AG04450 (cell line): ENCODE measurements around the gene PRKAG3. TPM values are rescaled to one million over a fixed set of nuclear protein-coding genes. Genes with fewer than 3 reads are reported as not detected.
"Not testable (repeated sequence)": the region's sequence is repeated elsewhere in the genome, so short reads cannot be mapped to it uniquely, and the experiment has no call there.

Experiments
- CTCF ChIA-PET: fragments of 300-600, 350-600 bp; formaldehyde crosslinking; extraction: SDS; loops from one replicate; lab custom pipeline; 2022; ENCODE audit warnings: antibody characterized with exemption, inconsistent platforms; lab: Charles Lee
- POLR2A ChIA-PET: fragments of 350-600 bp; formaldehyde crosslinking; extraction: SDS; loops from one replicate; lab custom pipeline; 2021; ENCODE audit warnings: antibody characterized with exemption, inconsistent platforms; lab: Yijun Ruan, JAX
- DNase-seq: peaks from one replicate; pipeline ENCODE4 v3.0.0-alpha.2; 2011; ENCODE audit warnings: low read depth, low spot score
- H3K27ac ChIP-seq: one replicate; pipeline ENCODE4 v1.5.1; 2012; ENCODE audit warnings: low read depth, low read length, control low read depth
- H3K27me3 ChIP-seq: one replicate; pipeline ENCODE4 v1.6.0; 2012; ENCODE audit warnings: low read length; ENCODE audit not compliant: control insufficient read depth, insufficient read depth
- H3K4me3 ChIP-seq: 2 replicates; pipeline ENCODE4 v1.5.1; 2011; ENCODE audit warnings: mild to moderate bottlenecking, low read depth, low read length, control low read depth
- H3K9me3 ChIP-seq: 2 replicates; pipeline ENCODE4 v1.5.1; 2012; ENCODE audit warnings: low read length; ENCODE audit not compliant: control insufficient read depth, insufficient read depth
- CTCF ChIP-seq: IDR thresholded peaks from 2 replicates; pipeline ENCODE4 v1.5.1; 2011; ENCODE audit warnings: low read depth, low read length, control low read depth, inconsistent platforms
- polyA plus RNA-seq: library from polyadenylated mRNA; depleted of rRNA; stranded (reverse); fragments of >200 nt; gene quantifications from 2 replicates; pipeline ENCODE4 v1.2.3, GENCODE V29; 2011

PRKAG3 gene
- polyA plus RNA-seq, 1 experiment, result not detected

- Histone ChIP-seq H3K4me3 (no peak overlapping the region), H3K27me3 (peaks cover 19% of the 10 kb centered on the region), H3K9me3 (no peaks in the 10 kb centered on the region), H3K27ac (no peak overlapping the region)
- CTCF ChIA-PET, result interaction anchor here (1.3 to 3.0 kb wide), 3 partner anchors 48 to 162 kb away, joined by 4 to 44 read pairs (median 12); partner anchors contain the start of gene TTLL4
- no peak for TF ChIP-seq CTCF
- no peak for DNase-seq
- POLR2A ChIA-PET, result no interaction called here
Measured at GRCh38 chr2:218849721-218850120, 18.1 kb upstream of the PRKAG3 start.

DNA sequence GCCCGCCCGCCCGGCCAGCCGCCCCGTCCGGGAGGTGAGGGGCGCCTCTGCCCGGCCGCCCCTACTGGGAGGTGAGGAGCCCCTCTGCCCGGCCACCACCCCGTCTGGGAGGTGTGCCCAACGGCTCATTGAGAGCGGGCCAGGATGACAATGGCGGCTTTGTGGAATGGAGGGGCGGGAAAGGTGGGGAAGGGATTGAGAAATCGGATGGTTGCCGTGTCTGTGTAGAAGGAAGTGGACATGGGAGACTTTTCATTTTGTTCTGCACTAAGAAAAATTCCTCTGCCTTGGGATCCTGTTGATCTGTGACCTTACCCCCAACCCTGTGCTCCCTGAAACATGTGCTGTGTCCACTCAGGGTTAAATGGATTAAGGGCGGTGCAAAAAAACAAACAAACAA is 15.4 kb upstream of the PRKAG3 start:
- POLR2A ChIA-PET, result interaction anchor here (0.6 to 1.3 kb wide), 2 partner anchors 137 to 188 kb away, joined by 3 to 5 read pairs; partner anchors contain the start of genes BCS1L, TTLL4 and ZNF142
- H3K9me3 ChIP-seq, H3K27ac ChIP-seq, DNase-seq, H3K4me3 ChIP-seq, H3K27me3 ChIP-seq: not testable (repeated sequence)
- CTCF ChIA-PET, result interaction anchor here (0.6 to 3.0 kb wide), 58 partner anchors 8 to 274 kb away, joined by 3 to 94 read pairs (median 5); partner anchors contain the start of genes BCS1L, PLCD4, PRKAG3 and RNF25

DNA sequence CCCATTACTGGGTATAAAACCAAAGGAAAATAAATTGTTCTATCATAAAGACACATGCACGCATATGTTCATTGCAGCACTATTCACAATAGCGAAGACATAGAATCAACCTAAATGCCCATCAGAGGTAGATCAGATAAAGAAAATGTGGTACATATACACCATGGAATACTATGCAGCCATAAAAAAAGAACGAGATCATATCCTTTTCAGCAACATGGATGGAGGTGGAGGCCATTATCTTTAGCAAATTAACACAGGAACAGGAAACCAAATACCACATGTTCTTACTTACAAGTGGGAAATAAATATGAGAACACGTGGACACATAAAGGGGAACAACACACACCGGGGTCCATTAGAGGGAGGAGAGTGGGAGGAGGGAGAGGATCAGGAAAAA is 12.7 kb upstream of the PRKAG3 start:
- H3K27ac ChIP-seq, CTCF ChIA-PET, DNase-seq, H3K9me3 ChIP-seq, H3K4me3 ChIP-seq, H3K27me3 ChIP-seq: not testable (repeated sequence)
- POLR2A ChIA-PET, result interaction anchor here (0.9 kb wide), 1 partner anchor 13 kb away, joined by 3 read pairs; the partner anchor contains the start of gene PRKAG3

GRCh38 chr2:218839888-218840287 is 8.3 kb upstream of the PRKAG3 start:
- POLR2A ChIA-PET, result interaction anchor here (1.1 kb wide), 1 partner anchor 34 kb away, joined by 9 read pairs; no protein-coding TSS in a partner anchor
- DNase-seq, result no peak
- H3K4me3 ChIP-seq, result no peak overlapping the region

DNA sequence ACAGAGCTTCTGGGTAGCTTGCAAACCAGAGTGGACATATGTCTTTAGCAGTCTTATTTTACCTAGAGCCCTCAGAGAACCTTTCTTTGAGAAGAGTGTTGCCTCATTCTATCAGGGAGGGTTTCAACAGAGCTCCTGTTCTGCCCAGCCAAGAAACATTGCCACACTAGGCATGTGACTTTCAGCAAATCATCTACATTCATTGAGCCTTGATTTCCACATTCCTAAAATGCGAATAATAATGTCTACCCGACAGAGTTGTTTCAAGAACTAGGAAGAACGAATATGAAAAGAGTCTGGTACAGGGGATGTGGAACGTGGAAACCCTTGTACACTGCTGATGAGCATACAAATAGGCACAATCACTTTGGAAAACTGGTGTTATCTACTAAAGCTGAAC is 7.8 kb upstream of the PRKAG3 start:
- no peak for TF ChIP-seq CTCF
- POLR2A ChIA-PET, result interaction anchor here (1.1 kb wide), 1 partner anchor 33 kb away, joined by 9 read pairs; no protein-coding TSS in a partner anchor
- H3K27ac ChIP-seq, result no peak overlapping the region
- H3K27me3 ChIP-seq, result peaks cover 11% of the 10 kb centered on the region
- no peaks in the 10 kb centered on the region for H3K9me3 ChIP-seq
- no peak overlapping the region for H3K4me3 ChIP-seq
- CTCF ChIA-PET, result interaction anchor here (1.1 kb wide), 1 partner anchor 8 kb away, joined by 7 read pairs; no protein-coding TSS in a partner anchor
- DNase-seq, result no peak

More at GRCh38 chr2:218839888-218840287, 8.3 kb upstream of the PRKAG3 start:
- Histone ChIP-seq H3K9me3 (no peaks in the 10 kb centered on the region), H3K27ac (no peak overlapping the region), H3K27me3 (peaks cover 11% of the 10 kb centered on the region)
- TF ChIP-seq CTCF, result no peak
- CTCF ChIA-PET, result interaction anchor here (1.1 kb wide), 1 partner anchor 8 kb away, joined by 7 read pairs; no protein-coding TSS in a partner anchor

DNA sequence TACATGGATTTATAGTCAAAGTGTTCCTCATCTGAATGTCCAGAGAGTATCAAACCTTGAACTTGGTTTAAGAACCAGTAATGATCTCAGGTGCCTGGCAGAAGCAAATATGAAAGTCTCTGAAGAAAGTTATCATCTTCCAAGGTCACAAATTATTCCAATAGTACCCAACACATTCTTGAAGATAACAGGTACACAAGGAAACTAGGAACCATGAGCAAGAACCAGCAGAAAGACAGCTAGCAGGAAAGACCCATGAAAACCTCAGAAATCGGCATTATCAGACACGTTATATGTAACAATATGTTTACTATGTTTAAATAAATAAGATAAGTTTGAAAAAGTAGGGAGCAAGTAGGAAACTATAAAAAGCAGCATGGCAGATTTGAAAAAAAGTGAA is 5.9 kb upstream of the PRKAG3 start:
- ChIA-PET POLR2A (no interaction called here), CTCF (interaction anchor here (0.6 to 1.5 kb wide), 4 partner anchors 10 to 127 kb away, joined by 3 to 5 read pairs (median 4); no protein-coding TSS in a partner anchor)
- Histone ChIP-seq H3K27ac (no peak overlapping the region), H3K9me3 (no peaks in the 10 kb centered on the region), H3K4me3 (no peak overlapping the region), H3K27me3 (peaks cover 19% of the 10 kb centered on the region)
- no peak for TF ChIP-seq CTCF
- no peak for DNase-seq
